GM18520 (cell line): ENCODE measurements around the gene PCGF2.
"Not testable (repeated sequence)": the region's sequence is repeated elsewhere in the genome, so short reads cannot be mapped to it uniquely, and the experiment has no call there.

Experiments
- ATAC-seq: cut with Tn5 transposase; IDR thresholded peaks from one replicate; pipeline ENCODE4 v1.9.1; 2021; ENCODE audit not compliant: unreplicated experiment

PCGF2 gene

DNA sequence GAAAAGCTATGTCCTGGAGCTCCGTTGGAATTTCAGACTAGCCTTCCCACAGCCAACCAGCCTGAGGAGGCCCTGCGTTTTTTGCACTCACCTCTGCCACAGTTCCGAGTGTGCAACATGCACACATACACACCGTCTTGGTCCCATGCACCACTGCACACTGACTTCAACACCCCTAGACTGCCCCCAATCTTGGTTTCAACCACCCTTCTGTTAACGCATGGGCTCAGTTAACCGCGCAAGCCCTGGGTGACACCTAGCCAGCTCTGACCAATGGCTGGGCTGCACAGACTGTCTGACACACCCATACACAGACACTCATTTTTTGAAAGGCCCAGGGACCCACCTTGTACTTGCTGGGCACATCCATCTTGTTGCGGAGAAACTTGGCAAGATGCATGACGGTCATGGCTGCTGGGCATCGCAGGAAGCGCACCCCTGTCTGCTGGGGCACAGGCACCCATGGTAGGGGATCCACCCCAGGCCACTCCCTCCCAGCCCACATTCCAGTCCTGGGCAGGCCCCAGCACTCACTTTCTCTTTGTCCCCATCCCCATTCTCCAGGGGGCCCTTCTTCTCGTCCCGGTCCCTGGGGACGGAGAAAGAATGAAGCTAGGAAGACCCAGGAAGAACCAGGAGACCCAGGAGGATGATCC, 10.0 kb downstream of the PCGF2 start:
- no peak for ATAC-seq

DNA sequence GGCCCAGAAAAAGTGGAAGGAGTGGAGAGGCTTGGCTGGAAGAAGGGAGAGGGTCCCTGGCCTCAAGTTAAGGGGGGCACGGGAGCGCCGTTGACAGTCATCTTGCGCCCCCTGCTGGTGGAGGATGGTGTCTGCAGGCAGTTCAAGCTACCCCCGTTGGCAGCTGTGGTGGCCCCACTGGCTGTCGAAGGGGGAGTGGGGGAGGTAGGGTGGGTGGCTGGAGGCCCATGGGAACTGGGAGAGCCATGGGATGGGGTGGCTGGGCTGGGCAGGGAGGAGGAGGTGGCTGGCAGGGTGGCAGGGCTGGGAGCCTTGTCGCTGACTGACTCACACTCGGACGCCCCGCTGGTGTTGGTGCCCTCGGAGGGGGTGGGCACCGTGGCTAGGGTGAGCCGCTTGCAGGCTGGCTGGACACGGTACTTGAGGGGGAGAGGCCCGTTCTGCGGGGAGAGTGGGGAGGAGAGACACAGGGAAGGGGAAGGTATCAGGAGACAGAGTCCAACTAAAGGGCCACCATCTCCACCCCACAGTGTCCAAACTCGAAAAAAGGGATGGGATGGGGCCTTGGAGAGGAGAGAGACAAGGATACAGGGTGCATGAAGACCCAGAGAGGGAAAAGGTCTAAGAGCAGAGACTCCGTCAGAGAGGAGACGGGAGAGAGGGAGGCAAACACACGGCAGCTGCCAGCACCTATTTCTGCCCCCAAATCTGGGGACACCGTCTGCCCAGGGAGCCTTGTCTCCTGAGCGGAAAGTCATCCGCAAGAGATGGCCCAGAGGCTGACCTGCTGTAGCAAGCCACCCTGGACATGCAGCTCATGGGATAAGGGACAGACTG, 12.8 kb downstream of the PCGF2 start:
- ATAC-seq = no peak

DNA sequence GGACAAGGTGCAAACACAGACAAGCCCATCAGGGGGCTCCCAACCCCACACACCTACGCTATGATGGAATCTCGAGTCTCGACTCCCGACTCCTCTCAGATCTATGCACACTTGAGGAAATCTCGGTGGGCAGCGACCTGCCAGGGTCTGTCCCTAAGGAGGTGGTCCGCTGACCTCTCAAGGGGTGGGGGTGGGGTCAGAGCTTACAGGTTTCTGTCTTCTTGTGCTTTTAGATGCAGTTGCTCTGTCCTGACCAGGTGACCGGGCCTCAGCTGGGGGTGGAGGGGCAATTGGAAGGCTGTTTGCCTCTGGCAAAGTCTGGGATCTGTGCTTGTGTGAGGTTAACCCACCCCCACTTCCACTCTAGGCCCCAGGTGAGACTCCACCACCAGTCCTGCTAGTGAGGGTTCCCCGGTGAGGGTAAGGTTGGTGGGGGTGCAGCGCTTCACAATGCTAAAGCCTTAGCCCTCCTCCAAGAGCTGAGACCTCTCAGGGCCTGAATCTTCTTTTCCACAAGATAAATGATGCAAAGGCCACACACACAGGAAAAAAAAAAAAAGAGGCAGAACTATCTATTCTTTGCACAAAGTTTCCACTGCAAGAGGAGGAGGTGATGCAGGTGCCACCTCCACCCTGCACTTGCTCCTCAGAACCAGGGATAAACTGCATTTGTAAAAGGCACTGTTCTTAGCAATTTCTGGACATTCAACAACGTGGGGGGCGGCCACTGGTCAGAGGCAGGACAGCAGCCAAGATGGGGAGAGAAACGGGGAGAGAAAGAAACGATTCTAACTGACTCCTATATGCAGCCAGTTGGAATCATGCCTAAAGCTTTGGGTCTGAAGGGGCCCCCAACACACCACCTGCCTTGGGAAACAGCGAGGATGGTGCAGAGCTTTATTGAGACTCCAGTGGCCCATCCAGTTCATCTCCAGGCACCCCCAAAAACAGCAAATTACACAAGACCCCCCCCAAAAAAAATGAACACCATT, 13.9 kb downstream of the PCGF2 start:
- no peak for ATAC-seq

DNA sequence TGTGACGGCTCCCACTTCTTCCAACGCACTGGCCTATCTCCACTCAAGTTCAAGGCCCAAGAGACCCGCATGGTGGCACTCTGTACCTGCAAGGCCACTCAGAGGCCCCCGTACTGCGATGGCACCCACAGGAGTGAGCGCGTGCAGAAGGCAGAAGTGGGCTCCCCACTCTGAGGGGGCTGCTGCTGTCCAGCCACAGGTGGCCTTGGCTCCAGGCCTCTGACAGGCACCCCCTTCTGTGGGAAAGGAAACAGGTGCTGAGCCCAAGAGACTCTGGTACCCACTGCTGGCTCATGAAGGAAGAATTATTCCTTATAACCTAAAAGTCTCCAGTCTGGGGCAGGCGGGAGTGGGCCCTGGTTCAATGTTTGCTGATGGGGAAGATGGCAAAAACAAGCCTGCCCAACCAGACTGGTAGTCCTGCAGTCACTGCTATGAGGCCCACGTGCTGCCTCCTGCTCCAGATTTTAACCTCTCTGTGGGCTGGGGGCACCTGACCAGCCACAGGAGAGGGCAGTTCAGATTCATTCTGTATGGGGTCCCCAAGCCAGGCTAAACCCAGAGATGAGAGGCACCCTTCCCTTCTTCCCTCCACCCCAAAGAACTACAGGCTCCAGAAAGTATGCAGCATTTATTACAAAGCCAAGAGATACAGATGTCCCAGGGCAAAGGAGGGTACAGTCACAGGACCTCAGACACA, 14.7 kb downstream of the PCGF2 start:
- no peak for ATAC-seq

DNA sequence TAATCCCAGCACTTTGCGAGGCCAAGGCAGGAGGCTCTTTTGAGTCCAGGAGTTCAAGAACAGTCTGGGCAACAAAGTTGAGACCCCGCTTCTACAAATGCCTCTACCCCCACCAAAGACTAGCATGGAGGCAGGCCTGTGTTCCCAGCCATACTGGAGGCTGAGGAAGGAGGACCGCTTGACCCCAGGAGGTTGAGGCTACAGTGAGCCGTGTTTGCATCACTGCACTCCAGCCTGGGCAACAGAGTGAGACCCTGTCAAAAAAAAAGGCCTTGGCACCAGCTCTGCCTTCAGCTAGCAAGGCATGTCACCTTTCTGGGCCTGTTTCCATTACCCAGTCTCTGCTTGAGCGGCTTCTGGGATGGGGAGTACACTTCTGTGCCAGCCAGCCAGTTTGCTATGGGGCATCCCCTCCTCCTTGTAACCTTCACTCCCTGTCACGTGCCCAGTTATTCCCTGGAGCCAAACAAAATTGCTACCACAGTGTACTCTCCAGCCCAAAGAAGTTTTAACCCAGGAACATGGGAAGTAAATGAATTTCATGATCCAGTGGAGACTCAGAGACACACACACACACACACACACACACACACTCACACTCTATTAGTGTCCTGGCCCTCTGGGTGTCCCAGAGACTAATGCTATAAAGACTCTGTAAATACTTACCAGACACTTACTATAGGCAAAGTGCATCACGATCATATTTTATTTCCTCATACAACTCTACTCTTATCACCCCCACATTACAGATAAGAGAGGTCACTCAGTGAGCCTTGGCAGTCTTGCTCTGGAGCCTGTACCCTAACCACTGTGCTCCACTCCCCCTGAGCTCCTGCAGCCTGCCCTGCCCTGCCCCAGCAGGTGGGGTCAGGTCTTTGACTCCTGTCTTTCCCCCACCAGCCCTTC, 15.5 kb downstream of the PCGF2 start:
- no peak for ATAC-seq

DNA sequence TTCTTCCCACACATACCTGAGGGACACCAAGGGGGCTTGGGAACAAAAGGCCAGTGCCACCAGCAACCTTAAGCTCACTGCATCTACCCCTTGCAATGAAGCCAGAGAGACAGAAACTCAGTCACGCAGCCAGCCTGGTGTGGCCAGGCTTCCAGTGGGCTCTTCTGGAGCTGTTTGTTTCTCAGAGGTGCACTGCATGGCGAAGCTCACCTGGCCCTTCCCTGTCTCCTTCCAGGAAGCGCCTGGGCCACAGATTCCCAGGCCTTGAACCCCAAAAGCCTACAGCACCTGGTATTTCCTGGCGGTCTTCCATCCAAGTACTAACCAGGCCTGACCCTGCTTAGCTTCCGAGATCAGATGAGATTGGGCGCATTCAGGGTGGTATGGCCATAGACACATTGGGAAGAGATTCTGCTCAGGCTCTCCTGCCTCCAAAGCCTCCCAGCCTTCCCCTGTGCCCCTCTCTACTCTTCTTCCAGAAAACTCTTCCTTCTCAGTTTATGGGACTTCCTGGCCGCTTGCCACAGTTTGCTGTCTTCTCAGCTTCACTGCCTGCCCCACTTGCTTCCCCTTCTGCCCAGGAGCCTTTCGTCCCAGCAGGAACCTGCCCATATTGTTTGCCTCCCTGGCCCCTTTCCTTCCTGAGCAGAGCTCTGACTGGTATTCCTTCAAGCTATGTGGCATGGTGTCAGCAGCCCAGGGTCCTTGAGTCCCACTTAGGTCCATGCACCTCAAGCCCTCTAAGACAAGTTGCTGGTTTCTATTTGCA, 16.4 kb downstream of the PCGF2 start:
- ATAC-seq = no peak

DNA sequence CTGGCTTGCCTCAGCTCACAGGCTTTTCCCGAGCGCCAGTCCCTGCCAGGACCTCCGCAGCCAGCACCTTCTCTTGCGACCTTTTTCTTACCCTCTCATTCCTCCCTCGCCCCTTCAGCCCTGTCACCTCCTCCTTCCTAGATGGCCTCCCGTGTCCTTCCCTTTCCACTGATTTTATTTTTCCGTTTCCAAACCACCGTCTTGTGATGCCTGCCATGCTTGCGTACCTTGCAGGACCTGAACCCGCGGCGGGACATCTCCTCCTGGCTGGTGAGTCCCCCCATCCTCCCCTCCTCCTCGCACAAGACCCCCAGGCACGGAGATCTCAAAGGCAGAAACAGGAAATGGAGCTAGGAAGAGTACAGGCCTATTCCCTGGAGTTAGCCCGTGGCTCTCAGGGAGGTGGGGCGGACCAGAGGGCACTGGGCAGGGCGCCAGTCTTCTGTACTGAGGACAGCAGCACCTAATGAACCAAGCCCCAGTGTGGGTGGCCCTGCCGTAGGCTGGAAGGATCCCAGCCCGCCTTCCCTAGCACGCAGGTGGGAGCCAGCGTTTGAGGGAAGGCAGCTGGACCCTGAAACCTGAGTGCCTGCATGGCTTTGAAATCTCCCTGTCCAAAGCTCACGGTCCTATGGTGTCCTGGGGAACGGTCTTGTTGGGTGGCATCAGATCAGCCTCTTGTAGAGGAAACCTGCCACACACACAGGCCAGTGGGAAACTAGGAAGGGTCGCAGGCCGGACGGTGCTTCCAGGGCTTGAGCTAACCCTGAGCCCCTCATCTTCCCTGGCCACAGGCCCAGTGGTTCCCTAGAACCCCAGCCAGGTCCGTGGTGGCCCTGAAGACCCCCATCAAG, 17.4 kb downstream of the PCGF2 start:
- ATAC-seq = no peak

DNA sequence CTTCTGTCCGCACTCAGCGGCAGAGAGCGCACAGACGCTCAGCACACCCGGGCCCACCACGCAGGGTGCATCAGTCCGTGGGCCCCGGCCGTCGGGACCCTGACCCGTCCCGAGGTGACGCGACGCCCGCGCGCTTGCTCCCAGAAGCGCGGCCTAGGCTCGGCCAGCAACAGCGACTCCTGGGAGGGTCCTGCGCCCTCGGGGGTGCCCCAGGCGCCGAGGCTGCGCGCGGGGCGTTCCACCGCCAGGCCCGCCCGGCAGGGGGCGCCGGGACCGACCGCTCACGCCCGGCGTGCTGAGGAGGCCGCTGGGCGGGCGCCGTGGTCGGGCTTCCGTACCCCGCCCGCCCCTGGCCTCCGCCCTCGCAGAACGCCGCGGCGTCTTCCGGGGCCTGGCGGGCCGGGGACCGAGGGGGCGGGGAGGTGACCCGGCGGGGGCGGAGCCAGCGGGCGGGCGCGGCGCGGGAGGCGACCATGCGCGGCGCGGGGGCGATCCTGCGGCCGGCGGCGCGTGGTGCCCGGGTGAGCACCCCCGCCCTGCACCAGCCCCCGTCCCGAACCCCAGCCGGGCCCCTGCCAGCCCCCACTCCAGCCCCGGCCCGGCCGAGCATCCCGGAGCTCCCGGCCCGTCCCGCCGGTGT, 18.1 kb downstream of the PCGF2 start, which contains the start of gene CISD3:
Gene CISD3 (plus strand): TSS at position 456 of the 640 bp plus-strand sequence. CDS start 18 bp downstream, at position 474.
- peak; percentile 69 for ATAC-seq

DNA sequence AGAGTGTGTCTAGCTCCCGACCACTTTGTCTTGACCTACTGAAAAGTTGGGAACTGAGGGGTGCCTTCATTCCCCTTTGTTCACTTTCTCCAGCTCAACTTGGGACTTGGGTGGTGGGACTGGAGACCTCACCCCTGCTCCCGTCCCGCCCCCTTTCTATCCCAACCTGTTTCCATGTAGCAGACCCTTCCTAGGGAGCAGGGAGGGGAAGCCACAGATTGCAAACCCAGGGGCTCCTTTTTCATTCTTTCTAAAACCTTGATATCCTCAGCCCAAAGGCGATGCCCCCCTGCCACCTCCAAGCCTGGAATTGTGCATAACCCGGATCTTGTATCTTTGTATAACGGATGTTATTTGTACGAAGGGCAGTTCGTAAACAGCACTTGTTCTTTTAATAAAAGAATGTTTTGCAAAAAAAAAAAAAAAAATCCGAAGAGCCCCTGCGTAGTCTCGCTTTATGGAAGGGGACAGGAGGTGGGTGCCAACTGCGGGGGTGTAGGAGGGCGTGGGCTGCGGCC, 18.7 kb downstream of the PCGF2 start:
- no peak for ATAC-seq

DNA sequence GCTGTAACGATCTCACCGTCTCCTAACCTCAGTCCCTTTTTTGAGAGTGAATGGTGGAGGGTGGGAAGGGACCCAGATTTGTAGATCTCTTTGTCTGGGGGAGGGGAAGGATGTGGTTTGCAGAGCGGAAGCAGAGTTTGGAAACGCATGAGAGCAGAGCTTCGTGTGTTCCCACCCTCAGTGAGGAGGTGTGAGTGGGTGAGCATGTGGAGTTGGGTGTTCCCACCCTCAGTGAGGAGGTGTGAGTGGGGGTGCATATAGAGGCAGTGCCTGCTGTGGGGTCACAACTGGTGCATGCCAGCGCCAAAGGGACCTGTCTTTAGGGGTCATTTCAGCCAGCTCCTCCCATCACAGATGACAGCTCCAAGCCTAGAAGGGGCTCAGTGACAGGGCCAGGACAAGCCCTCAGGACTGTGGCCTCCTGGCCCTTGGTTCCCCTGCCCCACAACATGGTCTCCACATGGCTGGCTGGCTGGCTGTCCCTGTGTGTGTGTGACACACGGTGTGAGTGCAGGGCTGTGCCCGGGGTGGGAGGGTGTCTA, 19.8 kb downstream of the PCGF2 start:
- ATAC-seq = no peak

DNA sequence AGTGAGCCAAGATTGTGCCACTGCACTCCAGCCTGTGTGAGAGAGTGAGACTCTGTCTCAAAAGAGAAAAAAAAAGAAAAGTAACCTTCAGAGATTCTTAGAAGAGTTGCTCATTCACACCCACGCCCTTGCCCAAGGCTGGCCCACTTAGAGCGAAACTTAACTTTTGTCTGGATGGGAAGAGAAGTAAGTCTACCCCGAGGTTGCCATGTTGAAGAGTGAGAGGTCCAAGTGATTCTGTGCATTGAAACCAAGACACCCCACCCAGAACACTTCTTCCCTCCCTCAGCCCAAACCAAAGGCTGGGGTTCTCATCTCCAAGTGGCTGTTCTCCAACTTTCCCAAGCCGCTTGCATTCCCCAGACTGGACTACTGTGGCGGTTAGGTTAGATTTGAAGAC, 20.4 kb downstream of the PCGF2 start:
- no peak for ATAC-seq

DNA sequence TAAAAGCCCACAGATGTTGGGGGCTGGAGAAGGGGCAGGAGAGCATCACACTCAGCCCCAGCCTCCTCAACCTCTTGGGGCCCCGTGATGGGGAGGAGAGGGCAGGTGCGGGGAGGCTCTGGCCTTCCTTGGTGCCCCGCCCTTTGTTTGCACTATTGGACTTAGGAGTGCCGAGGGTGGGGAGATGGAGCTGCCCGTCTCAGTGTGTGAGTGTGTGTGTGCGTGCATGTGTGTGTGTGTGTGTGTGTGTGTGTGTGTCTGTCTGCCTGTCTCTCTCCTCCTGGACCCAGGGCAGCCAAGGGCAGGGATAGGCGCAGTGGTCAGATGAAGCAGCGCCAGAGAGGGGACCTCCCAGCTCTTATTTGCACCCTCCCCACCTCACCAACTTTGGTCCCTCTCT, 22.0 kb downstream of the PCGF2 start:
- not testable (repeated sequence) for ATAC-seq

DNA sequence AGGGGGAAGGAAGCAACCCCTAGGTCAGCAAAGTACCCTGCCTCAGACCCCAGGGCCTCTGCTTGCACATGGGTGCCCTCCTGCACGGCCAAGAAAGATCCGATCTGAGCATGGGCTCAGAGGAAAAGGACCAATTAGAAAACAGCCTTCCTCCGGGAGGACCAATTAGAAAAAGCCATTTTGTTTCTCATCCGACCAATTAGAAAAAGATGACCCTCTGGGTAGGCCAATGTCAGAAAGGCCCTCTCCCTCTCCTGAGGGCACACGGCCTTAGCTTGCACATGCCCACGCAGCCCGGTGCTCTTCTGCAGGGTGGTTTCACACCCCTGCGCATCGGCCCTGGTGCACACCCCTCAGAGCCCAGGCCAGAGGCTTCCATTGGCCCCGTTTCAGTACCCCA, 23.1 kb downstream of the PCGF2 start:
- no peak for ATAC-seq

DNA sequence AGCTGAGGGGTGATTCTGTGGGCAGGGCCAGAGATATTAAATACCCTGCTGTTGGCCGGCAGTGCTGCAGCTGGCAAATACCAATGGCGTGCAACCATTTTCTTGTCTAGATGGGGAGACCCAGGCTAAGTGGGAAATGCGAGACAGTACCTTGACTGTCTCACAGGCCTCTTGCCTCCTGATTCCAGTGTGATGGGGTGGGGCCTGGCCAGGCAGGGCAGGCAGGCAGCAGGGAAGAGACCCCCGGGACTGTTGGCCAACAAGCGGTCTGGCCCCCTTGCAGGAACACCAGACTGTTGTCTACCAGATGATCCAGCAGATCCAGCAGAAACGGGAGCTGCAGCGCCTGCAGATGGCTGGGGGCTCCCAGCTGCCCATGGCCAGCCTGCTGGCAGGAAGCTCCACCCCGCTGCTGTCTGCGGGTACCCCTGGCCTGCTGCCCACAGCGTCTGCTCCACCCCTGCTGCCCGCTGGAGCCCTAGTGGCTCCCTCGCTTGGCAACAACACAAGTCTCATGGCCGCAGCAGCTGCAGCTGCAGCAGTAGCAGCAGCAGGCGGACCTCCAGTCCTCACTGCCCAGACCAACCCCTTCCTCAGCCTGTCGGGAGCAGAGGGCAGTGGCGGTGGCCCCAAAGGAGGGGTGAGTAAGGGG, 23.7 kb downstream of the PCGF2 start:
- no peak for ATAC-seq

DNA sequence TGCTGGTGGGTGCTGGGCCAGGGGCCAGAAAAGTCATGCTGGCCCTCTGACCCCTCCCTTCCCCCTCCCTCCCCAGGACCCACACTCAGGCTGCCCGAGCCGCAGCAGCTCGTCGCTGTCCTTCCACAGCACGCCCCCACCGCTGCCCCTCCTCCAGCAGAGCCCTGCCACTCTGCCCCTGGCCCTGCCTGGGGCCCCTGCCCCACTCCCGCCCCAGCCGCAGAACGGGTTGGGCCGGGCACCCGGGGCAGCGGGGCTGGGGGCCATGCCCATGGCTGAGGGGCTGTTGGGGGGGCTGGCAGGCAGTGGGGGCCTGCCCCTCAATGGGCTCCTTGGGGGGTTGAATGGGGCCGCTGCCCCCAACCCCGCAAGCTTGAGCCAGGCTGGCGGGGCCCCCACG, 26.3 kb downstream of the PCGF2 start:
- no peak for ATAC-seq

DNA sequence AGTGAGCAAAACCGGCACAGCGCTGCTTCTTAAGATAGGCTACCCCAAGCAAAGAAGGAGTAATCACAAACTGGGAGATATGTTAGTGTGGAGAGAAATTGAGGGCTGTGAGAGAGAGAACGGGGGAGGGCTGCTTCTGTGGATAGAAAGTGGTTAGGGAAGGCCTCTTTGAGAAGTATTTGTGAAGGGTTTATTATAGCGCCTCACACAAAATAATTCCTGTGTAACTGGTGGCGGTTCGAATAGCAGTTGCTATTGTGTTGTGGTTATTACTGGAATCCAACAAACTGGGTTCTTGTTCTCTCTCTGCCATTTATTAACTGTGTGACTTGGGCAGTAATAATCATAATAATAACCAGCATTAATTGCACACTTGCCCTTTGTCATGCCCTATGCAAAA, 27.2 kb downstream of the PCGF2 start:
- ATAC-seq = no peak
